Fibroblast of pulmonary artery (primary cell): ENCODE data around the gene GTPBP3.
"Not testable (repeated sequence)": the region's sequence is repeated elsewhere in the genome, so short reads cannot be mapped to it uniquely, and the experiment has no call there.

Experiments used
- DNase-seq: peaks from one replicate; pipeline ENCODE4 v3.0.0-alpha.2; 2010; ENCODE audit warnings: low read depth
- H3K4me3 ChIP-seq: replicated peaks from 2 replicates; pipeline ENCODE4 v1.5.1; 2011; ENCODE audit warnings: low read depth, mild to moderate bottlenecking, control low read depth, low read length, moderate library complexity
- CTCF ChIP-seq: IDR thresholded peaks from 2 replicates; pipeline ENCODE4 v1.5.1; 2011; ENCODE audit warnings: mild to moderate bottlenecking, control low read depth, low read length, inconsistent platforms; ENCODE audit errors: missing control alignments

Gene GTPBP3, protein sequence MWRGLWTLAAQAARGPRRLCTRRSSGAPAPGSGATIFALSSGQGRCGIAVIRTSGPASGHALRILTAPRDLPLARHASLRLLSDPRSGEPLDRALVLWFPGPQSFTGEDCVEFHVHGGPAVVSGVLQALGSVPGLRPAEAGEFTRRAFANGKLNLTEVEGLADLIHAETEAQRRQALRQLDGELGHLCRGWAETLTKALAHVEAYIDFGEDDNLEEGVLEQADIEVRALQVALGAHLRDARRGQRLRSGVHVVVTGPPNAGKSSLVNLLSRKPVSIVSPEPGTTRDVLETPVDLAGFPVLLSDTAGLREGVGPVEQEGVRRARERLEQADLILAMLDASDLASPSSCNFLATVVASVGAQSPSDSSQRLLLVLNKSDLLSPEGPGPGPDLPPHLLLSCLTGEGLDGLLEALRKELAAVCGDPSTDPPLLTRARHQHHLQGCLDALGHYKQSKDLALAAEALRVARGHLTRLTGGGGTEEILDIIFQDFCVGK

DNA sequence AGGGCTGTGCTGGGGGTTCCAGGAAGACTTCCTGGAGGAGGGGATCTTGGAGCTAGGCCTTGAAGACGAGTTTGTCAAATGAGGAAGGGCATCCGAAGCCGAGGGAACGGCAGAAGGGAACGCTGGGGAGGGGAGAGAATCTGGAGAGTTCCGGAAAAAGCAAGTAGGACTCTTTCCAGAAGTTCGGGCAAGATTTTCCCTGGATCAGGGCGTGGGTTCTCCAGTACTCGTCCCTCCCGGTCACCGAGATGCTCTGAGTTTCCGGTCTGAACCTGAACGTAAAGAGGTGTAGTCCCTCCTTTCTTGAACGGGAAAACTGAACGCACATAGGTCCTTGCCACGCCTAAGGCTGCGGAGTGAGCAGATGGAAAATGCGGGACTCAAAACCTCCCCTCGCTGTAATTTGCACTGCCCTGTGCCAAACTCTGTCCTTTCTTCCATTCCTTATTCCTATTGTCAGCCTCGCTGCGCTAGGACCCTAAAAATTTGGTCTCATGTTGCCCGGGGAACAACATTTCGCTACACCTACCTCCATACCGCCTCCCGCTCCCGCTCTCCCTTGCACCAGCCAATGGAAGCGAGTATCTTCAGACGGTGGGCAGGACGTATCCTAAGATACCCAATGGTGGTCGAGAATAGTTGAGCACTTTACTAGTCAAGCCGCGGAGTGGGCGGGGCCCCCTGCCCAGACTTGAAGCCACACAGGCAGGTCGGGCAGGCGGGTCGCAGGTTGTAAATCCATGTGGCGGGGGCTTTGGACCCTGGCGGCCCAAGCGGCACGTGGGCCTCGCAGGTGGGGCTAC is at the start of gene GTPBP3:
GTPBP3 (plus strand) TSS at position 682 of the 803 bp plus-strand sequence; CDS start at position 741, 59 bp downstream.
- H3K4me3 ChIP-seq: peak within 1 kb of the TSS; percentile 95
- TF ChIP-seq CTCF: no peak
- peak; percentile 99 for DNase-seq

GRCh38 chr19:17289489-17289888 is 47.9 kb upstream of the GTPBP3 start:
- peak; percentile 93 for DNase-seq
- no peak for TF ChIP-seq CTCF
- H3K4me3 ChIP-seq: peak overlapping the region; percentile 12

DNA sequence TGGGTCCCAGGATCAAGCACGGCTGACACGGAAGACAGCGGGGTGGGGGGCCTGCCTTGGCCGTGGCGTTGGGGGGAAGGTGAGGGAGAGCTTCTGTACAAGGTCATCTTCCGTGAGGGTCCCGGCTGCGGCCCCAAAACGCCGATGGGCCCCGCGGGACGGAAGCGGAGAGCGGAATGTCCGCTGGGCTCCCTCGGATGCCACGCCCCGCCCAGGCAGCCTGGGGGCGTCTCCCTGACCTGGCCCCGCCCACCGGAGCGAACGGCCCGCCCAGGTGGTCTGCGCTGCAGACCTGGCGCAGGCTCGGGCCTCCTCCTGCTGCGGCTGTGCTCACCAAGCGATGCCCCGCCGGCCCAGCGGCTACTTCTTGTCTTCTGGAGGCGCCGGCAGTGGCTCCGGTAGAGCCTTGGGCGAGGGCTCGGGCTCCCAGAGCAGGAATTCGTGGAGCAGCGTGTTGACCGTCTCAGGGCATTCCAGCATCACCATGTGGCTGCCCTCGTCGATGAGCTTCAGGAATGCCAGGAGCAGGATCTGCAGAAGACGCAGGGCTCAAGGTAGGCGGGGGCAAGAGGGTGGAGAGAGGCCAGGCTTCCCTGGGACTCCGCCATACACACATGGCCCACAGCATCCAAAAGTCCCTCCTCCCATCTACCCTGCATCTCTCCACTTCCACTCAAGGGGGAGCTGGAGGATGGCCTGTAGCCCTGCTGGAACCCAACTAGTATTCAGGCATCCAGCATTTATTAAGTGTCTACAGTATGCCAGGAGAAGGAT is 44.9 kb upstream of the GTPBP3 start:
- peak; percentile 86 for TF ChIP-seq CTCF
- H3K4me3 ChIP-seq: peak overlapping the region; percentile 66
- peak; percentile 90 for DNase-seq

GRCh38 chr19:17293605-17294004 is 43.7 kb upstream of the GTPBP3 start:
- TF ChIP-seq CTCF: no peak
- no peak overlapping the region for H3K4me3 ChIP-seq
- DNase-seq: no peak

DNA sequence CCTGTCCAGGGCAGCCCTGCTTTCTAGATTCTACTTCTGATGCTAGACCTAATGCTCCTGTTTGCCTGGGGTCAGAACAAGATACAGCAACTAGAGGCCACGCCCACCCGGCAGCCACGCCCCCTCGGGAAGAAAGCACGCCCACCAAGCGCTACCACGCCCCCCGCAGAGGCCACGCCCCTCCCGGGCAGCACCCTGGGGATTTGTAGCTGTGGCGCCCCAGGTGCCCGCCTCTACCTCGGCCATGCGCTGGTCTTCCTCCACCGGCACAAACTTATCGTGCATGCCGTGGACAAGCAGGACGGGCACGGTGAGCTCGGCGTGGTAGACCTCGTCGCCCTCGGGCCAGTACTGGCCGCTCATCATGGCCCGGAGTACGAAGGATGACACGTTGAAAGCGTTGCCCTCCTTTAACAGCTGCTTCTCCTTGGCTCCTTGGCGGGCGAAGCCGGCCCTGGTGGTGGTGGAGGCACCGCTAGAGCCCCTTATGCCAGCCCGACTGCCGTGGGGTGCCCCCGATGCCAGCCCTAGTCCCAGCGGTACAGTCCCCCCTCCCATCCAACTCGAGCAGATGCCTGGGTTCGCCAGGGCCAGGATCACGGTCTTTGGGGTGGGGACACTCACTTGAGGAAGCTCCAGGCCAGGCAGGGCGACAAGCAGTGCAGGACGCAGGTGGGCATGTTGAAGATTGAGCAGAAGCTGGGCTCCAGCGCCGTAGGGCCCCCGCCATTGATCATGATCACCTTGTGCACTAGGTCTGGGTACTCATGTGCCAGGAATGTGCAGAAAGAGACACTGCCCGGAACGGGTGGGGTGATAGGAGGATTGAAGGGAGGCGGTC is 43.1 kb upstream of the GTPBP3 start:
- DNase-seq: no peak
- no peak for TF ChIP-seq CTCF

DNA sequence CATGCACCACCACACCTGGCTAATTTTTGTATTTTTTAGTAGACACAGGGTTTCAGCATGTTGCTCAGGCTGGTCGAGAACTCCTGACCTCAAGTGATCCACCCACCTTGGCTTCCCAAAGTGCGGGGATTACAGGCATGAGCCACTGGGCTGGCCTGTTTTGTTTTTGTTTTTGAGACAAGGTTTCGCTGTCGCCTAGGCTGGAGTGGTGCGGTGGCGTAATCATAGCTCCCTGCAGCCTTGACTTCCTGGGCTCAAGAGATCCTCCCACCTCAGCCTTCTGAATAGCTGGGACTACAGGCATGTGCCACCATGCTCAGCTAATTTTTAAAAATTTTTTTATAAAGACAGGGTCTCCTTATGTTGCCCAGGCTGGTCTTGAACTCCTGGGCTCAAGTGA is 41.8 kb upstream of the GTPBP3 start:
- not testable (repeated sequence) for DNase-seq, H3K4me3 ChIP-seq

More for the DNA sequence above, 43.1 kb upstream of the GTPBP3 start:
- no peak overlapping the region for H3K4me3 ChIP-seq
